ENCODE data around the gene NF1.
"Not testable (repeated sequence)": the region's sequence is repeated elsewhere in the genome, so short reads cannot be mapped to it uniquely, and the experiment has no call there.

The NF1 gene

DNA sequence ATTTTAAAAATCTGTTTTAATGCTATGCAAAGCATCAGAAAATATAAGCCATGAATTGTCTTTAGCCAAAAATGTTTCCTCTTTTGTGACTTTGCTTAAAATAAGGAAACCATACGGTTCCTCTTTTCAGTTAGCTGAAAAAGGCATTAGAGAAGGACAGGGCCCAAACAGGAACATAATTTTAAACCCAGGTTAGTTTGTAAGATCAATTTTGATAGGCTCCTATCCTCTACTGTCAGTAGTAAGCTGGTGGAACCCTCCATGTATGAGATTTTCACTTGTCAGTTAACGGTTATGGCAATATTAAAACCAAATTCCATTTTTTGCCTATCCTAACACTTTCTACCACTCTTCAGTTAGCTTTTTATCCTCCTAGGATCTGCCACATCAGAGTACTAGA is 214.8 kb downstream of the NF1 start:
- DNase-seq = peak; percentile 63

DNA sequence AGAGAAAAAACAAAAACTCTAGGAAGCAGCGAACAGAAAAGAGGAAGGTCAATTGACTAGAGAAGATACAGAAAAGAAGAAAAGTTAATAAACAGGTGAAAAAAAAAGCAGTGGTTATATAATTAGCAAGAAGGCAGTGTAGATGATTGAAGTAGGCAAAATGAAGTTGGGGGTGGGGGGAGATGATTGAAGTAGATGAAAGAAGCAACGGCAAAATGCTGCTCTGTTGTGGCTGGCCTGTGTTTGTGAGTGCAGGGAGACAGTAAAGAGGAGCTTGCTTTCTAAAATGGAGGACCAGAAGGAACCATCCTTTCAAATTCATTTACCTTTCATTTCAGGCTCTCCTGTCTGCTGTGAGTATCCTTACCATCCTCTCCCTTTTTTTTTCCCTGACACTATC is 215.5 kb downstream of the NF1 start:
- peak; percentile 84 for DNase-seq

DNA sequence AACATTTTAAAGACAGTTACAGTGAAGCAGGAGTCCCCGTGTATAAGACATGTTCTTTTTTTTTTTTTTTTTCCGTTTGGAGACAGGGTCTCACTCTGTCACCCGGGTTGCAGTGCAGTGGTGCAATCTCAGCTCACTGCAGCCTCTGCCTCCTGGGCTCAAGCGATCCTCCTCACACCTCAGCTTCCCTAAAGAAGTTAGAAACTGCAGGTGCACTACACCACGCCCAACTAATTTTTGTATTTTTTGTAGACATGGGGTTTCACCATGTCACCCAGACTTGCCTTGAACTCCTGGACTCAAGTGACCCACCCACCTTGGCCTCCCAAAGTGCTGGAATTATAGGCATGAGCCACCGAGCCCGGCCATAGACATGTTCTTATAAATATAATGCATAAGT is 216.1 kb downstream of the NF1 start:
- DNase-seq = no peak

DNA sequence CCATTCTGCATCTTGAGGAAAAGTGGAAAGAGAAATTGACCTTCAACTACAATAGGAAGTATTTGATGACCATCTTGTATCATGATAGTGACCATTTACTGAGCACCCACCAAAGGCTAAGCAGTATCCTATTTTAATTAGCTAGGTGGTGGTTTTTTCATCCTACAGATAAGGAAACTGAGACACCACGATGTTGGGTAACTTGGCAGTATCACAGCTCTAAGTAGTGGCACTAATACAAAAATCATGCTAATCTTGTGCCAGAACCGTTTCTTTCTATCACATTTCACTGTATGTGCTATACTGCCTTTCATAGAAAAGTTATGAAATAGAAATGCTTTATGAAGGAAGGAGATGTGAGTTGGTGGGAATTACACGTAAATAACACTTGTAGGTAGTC is 216.7 kb downstream of the NF1 start:
- no peak for DNase-seq

DNA sequence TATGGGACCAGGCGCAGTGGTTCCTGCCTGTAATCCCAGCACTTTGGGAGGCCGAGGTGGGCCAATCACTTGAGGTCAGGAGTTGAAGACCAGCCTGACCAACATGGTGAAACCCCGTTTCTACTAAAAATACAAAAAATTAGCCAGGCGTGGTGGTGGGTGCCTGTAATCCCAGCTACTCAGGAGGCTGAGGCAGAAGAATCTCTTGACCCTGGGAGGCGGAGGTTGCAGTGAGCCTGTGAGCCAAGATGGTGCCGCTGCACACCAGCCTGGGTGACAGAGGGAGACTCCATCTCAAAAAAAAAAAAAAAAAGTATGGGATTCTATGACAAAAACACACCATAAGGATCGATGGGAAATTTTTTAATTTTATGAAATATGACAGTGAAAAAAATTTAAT is 217.4 kb downstream of the NF1 start:
- peak; percentile 55 for DNase-seq

DNA sequence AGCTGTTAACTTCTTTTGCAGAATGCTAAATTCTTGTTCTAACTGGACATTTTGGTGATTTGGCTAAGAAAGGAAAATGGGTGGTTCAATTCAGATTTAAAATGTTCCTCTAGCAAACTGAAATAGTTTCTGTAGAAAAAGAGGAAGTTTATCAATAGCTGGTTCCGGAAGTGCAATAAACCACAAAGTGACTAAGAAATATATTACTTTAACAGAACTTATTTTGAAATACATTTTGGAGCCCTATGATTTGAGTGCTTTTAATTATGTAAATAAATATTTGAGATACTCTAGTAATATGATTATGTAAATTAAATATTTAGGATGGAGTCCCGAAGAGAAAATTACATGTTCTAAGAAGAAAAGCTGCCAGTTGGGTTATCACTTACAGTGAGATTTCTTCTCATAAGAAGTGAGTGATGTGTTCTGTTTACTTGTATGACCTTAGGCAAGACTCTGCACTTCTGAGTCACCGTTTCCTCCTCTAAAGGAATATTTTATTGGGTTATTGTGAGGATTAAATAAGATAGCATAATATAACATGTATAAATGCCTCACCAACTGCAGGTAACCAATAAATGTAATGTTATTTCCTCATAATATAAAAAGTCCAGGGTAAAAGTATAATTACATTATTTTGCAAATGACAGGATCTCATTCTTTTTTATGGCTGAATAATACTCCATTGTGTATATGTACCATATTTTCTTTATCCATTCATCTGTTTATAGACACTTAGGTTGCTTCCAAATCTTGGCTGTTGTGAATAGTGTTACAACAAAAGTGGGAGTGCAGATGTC is 219.4 kb downstream of the NF1 start, which contains the start of gene EVI2B:
Gene EVI2B (minus strand): TSS at position 73 of the 800 bp plus-strand sequence. CDS start 8,445 bp downstream, outside the sequence.
- peak; percentile 60 for DNase-seq

DNA sequence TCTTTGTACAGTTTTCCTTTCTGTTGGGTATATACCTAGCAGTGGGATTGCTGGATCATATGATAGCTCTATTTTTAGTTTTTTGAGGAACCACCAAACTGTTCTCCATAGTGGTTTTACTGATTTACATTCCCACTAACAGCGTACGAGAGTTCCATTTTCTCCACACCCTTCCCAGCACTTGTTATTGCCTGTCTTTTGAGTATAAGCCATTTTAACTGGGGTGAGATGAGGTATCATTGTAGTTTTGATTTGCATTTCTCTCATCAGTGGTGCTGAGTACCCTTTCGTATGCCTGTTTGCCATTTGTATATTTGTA is 220.0 kb downstream of the NF1 start:
- no peak for DNase-seq

DNA sequence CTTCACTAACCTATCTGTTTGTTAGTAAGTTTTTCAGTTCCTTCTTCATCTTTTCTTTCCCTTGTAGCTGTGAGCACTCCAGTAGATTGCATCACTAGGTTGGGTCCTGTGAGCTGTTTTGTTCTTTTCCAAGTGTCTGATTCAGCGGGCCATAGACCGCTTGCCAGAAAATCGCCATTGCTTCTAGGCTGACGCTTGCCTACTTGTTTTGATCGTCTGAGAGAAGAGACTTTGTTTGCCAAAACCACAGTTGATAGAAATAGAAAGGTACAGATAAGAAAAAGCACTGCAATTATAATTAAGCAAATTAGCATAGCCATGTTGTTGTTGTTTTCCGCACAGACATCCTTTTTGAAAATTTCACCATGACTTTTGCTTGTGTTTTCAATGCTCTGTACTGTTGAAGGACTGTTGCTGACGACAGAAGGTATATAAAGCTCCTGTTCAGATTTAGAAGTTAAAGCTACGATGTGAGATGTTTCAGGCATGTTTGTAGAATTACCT is 223.6 kb downstream of the NF1 start:
- DNase-seq = peak; percentile 69

DNA sequence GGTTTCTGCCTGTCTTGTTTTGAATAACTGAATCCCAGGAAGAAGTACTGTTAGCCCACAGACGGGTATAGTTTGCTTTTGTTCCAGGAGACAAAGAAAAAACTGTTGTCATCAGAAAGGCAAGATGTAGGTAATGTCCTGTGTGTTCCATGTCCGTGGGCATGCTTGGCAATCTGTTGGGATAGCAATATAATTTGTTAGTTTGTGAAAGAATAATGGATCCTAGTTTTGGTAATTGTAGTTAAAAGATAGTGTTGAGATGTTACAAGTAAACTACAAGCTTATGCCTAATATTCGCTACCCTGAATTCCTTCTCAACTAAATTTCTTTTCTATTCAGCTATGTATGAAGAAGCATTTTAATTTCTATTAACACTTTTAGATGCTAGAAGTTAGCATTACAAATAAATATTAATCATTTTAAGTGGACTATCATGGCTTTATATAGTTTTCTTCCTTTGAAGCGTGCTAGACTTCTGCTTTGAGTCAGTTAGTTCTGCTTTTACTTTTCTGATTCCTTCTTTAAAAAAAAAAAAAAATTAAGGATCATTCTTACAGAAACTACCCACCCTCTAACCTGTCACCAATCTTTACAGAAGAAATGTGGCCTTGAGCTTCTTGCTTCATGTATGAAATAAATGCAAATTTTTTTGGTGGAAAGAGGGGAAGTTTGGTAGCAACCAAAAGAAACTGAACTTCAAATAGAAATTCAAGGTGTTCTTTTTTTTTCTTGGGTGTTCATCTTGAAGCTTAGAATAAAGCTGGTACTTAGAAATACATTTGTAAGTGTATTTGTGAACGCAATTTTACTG is 224.3 kb downstream of the NF1 start:
- DNase-seq = peak; percentile 63

DNA sequence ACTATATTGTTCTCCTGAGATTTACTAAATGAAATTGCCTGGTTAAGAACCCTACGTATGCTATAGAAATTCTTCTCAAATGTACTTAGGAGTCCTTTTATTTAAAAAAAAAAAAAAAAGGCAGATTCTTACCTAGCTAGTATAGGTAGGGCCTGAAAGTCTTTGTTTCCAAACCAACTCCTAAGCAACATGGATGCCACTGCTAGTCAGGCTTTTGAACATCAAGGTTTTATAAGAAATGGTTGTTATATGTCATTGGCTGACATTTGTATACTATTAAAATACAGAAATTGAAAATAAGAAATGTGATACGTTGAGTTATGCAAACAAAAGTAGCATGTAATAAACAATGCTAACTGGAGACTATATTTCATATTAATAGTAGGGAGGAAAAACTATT is 225.5 kb downstream of the NF1 start:
- peak; percentile 44 for DNase-seq

DNA sequence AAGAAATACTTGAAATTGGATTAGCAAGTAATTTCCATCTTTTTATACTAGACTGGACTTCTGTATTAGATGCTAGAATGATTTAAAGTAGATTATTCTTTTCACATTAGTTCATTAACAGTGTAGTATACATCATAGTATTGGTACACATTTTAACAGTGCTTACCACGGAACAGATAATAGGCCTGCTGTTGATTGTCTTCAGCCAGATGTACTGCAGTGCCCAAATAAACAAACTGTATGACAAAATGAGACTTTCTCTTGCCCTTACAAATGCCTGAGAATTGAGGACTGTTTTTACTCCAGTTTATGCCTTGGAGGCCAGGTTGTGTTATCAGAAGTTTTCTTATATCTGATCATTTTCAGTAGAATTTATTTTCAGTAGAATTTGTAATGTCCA is 226.0 kb downstream of the NF1 start:
- DNase-seq = peak; percentile 26

DNA sequence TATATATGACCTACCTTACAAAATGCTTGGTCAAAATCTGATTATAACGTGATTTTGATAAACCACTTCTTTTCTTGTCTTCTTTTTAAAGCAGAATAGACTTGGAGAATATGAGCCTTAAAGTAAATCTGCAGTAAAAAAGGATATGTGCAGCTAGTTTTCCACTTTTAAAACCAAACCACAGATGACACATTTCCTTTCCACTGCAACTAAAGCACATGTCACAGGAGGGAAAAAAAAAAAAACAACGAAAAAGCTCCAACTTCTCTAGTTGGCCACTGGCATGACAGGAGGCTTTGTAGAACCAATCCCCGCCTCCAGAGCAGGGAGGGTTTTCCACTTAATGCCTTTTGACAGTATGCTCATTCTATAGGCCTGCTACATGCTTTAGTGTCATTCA is 226.7 kb downstream of the NF1 start, which contains the start of gene EVI2A:
Gene EVI2A (minus strand): TSS at position 142 of the 400 bp plus-strand sequence. CDS start 2,609 bp downstream, outside the sequence.
- peak; percentile 91 for DNase-seq

DNA sequence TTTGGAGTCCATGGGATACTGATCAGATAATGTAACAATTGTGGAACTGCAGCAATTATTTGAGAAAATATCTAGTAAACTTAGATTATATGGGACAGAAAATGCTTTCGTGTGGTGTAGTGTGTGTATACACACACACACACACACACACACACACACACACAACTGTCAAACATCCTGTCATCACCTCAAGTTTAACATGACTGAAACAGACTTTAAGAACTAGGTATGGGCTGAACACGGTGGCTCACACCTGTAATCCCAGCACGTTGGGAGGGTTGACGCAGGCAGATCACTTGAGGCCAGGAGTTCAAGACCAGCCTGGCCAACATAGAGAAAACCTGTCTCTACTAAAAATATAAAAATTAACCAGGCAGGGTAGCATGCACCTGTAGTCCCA is 227.2 kb downstream of the NF1 start:
- DNase-seq = peak; percentile 60

DNA sequence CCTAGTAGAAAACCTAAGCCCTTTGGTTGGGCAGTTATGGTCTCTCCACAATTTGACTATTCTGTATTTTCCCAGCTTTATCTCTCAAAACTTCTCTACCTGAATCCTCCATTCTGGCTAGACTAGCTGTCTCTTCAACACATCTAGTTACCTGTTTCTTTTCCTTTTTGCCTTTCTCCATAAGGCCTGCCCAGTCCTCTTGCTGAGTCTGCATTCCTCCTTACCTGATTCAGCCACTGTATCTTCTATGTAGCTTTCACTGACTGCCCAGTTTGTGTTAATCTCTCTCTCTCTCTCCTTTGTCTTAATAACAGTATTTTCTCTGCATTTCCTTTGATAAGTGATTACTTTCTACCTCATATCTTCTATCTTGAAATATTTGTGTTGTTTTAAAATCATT is 228.8 kb downstream of the NF1 start:
- DNase-seq = no peak

DNA sequence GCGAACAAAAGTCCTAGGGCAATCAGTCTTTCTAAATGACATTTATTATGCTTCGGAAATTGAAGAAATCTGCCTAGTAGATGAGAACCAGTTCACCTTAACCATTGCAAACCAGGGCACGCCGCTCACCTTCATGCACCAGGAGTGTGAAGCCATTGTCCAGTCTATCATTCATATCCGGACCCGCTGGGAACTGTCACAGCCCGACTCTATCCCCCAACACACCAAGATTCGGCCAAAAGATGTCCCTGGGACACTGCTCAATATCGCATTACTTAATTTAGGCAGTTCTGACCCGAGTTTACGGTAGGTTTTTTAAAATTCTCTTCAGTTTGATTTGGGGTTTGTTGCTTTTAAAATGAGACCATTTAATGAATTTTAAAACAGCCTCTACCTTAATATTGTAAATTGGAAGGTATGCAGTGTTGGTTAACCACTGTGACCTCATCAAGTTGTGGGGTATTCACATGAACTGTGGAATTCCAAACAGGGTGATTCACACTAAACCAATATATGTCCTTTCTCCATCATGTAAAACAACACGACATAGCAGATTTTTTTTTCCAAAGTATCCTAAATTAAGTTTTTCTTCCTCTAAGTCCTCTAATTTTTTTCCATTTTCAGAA is 232.9 kb downstream of the NF1 start:
- no peak for DNase-seq

DNA sequence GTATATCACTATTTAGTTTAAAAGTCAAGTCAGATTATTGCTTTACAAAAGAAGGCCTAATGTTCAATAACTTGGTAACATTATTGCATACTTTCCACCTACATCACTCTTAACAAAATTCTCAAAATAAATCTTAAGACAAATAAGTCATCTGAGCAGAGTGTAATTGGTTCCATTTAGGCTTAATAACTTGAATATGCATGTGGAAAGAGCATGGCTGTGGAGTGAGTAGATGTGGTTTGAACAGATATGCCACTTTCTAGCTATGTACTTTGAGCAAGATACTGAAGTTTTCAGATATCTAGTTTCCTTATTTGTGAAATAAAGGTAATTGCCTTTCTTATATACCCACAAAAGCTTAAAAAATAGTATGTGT is 233.4 kb downstream of the NF1 start:
- no peak for DNase-seq

DNA sequence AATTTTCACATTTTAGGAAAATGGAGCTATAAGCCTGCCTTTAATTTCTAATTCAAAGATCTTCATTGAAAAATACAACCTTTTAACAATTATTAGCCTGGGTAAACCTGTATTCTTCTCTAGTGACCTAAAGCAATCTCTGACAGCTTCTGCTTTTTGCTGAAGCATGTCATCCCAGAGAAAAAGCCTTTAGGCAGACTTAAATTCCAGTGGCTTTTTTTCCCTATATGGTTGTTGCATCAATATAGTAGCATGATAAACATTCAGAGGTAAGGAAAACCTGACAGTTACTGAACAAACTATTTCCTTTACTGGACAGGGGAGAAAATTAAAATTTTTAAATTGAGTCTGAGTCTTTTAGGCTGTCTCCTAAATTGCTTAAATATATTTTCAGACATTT is 234.4 kb downstream of the NF1 start:
- no peak for DNase-seq

DNA sequence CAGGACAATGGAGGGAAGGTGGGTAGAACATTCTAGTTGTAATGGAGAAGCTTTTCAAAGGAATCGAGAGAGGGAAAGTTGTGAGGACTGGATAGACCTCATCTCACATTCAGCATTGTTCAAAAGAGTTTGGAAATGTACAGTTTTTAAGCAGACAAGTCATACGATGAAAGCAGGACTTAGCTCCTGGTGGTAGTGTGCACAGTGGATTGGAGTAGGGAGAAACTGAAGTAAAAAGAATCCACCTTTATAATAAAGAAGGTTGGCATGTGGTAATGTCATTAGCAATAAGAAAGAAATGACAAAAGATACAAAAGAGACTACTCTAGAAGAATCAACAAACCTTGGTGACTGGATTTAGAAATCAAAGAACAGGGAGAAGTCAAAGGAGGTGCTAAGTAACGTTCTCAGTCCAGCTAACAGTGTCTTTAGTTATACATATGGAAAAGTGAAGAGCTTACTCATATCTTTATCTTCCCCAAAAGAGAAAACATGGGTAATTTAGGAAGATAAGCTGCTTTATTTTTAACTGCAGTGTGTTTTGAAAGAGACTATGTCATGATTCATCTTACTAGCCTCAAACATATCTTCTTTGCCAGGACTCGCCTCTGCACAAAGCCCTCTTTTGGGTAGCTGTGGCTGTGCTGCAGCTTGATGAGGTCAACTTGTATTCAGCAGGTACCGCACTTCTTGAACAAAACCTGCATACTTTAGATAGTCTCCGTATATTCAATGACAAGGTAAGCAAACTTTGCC is 245.3 kb downstream of the NF1 start:
- DNase-seq = no peak

DNA sequence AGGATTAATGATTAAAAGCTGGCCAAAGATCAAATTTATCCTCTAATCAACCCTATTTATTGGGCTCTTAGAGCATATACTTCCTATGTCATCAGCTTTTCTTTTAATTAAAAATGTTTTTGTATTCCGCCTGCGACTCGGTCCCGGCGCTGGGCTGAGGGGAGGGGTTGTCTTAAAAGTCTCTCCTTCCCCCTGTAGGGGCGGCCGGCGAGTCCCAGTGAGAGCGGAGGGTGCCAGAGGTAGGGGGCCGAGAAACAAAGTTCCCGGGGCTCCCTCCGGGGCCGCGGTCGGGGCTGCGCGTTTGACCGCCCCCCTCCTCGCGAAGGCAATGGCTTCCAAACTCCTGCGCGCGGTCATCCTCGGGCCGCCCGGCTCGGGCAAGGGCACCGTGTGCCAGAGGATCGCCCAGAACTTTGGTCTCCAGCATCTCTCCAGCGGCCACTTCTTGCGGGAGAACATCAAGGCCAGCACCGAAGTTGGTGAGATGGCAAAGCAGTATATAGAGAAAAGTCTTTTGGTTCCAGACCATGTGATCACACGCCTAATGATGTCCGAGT is 250.5 kb downstream of the NF1 start:
- not testable (repeated sequence) for DNase-seq

DNA sequence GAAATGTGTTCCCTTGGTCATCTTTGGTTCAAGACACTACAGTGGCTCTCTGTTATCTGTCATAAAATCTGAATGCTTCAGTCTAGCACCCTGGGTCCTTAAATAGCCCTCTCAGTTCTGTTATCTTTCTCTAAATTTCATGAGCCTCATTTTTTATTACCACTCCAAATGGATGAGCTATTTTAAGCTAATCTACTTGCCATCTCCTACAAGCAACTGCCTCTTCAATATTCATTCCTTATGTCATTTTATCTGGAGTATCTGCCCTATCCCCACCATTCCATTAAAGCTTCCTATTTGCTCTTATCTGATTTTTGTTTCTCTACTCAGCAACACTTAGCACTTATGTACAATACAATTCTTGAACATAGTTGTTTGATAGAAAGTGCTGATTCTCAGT is 254.7 kb downstream of the NF1 start:
- DNase-seq = no peak

DNA sequence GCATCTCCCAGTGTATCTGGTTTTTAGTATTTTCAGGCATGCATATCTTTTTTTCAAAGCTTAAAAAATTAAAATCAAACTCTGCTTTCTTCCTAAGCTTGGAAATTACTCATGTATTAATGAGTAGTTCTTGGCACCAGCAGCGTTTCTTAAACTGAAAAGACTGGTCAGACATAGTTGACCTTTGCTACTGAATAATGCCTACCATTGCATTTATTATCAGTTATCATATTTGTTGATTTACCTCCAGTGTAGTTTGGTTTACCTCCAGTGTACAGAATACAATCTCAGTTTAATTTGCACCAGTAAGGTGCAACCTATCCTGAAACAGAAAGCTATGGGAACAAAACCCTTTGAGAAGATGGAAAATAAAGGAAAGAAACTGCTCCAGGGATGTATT is 261.2 kb downstream of the NF1 start:
- no peak for DNase-seq

DNA sequence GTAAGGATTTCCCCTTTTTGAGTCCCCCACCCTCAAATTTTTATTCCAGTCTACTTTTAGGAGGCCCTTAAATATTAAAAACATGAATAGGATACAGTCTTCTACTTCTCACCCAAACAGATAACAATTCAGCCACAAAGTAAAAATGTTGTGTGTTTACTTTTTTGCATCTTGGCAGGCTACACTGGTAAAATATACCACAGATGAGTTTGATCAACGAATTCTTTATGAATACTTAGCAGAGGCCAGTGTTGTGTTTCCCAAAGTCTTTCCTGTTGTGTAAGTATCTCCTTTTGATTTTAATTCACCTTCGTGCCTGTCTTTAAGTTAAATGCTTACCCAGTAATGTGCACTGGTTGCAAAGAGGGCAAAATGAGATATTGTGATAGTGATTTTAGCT is 262.3 kb downstream of the NF1 start:
- DNase-seq = no peak
